GM12874 (cell line): Measurements from ENCODE around the gene TMEM132C.

Experiments used
- TF ChIP-seq, protein P1 (sequence below): IDR thresholded peaks from 2 replicates; pipeline ENCODE4 v1.5.1; 2011; ENCODE audit warnings: low read depth, mild to moderate bottlenecking, control low read depth, low read length, moderate library complexity; ENCODE audit not compliant: insufficient read depth

The TMEM132C gene

DNA sequence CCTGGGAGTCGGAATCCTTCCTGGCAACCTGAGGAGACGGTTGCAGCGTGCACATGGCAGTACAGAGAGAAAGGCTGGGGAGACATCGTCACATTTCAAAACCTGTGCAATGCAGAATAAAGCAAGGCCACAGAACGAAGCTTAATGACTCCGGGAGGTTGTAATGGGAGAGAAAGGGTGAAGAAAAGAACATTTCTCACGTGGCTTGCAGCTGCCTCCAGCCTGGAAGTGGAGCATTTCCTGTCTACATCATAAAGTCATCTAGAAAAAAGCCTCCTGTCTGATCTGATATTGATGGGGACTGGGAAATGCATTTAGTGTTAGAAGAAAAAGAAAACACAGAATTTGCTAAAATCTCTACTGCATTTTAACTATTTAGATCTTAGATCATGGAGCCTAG lies 209.3 kb downstream of the TMEM132C start:
- TF ChIP-seq, protein P1, sequence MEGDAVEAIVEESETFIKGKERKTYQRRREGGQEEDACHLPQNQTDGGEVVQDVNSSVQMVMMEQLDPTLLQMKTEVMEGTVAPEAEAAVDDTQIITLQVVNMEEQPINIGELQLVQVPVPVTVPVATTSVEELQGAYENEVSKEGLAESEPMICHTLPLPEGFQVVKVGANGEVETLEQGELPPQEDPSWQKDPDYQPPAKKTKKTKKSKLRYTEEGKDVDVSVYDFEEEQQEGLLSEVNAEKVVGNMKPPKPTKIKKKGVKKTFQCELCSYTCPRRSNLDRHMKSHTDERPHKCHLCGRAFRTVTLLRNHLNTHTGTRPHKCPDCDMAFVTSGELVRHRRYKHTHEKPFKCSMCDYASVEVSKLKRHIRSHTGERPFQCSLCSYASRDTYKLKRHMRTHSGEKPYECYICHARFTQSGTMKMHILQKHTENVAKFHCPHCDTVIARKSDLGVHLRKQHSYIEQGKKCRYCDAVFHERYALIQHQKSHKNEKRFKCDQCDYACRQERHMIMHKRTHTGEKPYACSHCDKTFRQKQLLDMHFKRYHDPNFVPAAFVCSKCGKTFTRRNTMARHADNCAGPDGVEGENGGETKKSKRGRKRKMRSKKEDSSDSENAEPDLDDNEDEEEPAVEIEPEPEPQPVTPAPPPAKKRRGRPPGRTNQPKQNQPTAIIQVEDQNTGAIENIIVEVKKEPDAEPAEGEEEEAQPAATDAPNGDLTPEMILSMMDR, result no peak

DNA sequence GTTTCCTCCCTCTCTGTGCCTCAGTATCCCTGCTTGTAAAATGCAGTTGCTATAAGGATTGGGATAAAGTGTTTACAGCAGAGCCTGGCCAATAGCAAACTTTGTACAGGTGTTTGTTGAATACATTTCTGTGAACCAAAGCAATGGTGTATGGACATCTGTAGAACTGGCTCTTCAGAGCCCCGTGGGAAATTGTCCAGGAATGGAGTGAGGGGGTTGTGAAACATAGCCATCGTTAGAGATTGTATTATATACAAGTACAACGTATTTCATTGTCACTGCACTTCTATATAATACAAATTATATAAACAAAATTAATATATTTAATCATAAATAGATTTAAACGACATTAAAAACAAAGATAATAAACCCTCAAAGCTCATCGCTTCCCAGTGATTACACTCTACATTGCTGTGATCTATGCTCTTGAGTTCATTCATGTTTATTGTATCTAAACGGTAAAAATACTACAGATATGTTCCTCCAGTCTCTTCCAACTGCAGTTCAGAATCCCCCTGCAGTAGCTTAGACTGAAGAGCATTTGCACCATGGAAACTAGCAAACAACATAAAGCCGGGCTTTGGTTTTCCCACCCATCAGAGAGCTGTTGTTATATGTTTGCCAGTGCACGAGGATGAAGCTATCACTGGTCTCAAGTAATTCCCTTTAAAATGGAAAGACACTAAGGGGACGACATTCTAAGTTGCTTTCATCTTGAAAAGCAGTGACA lies 216.7 kb downstream of the TMEM132C start:
- TF ChIP-seq, protein P1, result no peak

DNA sequence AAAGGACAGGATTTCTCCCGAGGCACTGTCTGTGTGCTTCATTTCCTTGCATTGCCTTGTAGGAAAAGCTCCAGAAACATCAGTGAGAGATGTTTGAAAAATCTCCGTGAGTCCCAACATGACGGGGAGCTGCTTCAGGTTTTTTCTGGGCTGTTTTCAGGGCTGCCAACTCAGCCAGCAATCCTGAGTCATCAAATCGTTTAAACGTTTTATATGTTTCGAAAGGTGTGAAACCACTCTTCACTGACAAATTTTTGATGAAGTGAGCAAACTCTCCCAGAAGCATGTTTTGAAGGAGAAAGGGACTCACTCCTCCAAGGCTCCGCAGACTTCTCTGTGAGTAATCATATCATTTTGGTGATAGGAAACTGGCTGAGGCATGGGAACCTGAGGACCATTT lies 240.5 kb downstream of the TMEM132C start:
- TF ChIP-seq, protein P1, result no peak

DNA sequence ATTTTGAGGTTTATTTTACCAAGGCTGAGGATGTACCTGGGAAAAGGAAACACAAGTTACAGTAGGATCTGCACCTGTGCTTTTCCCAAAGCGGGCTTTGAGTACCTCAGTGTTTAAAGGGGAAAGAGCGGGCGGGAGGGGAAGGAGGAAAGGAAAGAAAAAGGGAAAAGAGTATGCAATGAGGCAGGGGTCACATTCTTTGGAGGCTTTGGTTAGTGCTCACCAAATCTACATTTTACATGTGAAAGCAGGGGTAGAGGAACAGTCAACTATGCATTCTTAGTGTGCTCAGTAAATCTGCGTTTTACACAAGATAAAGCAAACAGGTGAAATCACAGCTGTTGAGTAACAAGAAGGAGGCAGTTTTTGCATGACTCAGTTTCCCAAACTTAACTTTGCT lies 242.2 kb downstream of the TMEM132C start:
- TF ChIP-seq, protein P1, result no peak

DNA sequence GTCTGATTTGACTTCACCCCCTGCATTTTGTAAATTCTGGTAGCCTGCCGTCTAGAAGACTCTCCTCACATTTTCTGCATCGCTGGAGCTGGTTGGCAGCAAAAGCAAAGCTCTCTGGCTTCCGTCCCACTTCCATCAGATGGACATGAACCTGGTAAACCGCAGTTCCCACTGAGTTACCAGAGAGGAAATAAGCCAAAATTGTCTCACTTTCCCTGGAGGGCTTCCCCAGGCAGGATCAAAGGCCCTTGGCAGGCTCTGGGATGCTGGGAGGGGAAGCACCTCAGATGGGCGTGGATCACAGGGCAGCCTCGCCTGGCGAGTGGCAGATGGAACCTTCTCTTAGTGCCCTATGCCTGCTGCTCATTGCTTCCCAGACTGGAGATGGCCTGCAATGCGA lies 243.5 kb downstream of the TMEM132C start:
- TF ChIP-seq, protein P1, result no peak

DNA sequence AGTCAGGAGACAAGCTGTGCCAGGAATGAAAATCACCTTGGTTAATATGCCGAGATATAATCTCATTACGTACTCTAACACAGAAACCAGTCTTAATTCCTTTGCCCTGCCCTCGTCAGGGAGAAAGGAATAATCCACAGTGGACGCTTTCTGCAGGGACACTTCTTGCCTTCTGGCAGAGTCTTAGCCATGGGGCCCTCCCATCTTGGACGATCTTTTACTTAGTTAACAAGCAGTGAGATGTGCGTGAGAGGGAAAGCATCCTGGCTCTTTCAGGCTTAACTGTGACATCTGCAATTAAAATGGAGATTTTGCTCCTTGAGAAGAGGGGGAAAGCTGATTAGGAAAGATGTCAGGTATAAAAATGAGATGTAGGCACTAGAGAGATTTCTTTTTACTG lies 246.4 kb downstream of the TMEM132C start:
- TF ChIP-seq, protein P1, result no peak

DNA sequence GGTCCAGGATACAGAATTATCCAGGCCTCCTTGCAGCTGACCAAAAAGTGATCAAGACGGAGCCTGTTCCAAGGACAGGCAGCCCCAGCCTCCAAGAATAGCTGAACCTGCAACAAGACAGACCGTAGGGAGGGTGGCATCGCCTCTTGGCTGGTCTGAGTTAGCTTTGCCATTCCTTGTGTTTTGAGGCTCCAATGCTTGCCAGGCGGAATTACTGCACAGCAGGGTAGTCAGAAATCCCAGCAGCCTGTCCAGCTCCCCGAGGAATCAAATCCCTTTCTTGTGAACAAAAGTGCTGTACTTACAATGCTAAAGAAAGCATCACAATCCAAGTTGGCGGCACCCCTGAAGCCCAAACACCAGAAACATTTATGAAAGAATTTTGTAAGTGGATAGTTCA lies 246.9 kb downstream of the TMEM132C start:
- TF ChIP-seq, protein P1, result no peak
